Endometrial microvascular endothelial cells (primary cell): ENCODE data around the gene KLHL35. TPM values are rescaled to one million over a fixed set of nuclear protein-coding genes. Genes with fewer than 3 reads are reported as not detected.
"Not testable (repeated sequence)": the region's sequence is repeated elsewhere in the genome, so short reads cannot be mapped to it uniquely, and the experiment has no call there.

Source experiments
- in situ Hi-C: cut with HindIII; loops from 2 replicates; pipeline ENCODE4 v1.10.0; 2017; ENCODE audit warnings: low sequenced_read_pairs, low pct_unique_long_range_greater_than_20kb; ENCODE audit errors: inconsistent ontology term
- total RNA-seq: library from RNA; depleted of rRNA; stranded (reverse); fragments of >200 nt; gene quantifications from one replicate; pipeline ENCODE4 v1.2.3, GENCODE V29; 2015; ENCODE audit errors: inconsistent ontology term

The KLHL35 gene
- total RNA-seq, 1 donor from 2014 or later = not detected

DNA sequence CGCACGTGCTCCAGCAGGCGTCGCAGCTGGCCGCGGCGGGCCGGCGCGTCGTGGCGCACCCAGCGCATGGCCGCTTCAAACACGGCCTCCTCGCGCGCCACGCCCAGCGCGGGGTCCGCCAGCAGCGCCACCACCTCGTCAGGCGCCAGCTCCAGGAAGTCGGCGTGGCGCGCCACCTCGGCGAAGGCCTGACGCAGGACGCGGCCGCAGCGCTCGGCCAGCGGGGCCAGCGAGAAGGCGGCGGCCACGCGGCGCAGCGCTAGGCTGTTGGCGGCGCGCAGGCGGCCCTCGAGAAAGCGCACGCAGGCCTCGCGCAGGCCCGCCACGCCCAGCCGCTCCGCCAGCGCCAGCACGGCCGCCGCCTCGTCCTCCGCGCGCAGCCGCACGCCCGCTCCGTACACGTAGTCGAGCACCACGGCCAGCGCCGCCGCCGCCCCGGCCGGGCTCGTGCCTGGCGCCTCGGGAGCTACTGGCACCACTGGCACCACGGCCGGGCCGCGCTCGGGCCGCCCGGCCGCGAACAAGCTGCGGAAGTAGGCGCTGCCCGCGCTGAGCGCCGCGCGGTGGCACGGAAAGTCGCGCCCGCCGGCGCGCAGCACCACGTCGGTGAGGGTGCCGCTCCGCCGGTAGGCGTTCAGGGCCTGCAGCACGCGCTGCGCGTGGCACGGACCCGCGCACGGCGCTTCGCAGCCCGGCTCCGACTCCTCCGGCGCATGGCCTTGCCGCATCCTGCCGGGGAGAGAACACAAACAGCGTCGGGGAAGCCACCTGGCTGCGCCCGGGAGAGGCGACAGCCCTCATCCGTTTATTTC, 2.9 kb downstream of the KLHL35 start:
- in situ Hi-C loops = no loop called here

- in situ Hi-C loops = no loop called here
Observed at GRCh38 chr11:75429641-75429901, 3.4 kb downstream of the KLHL35 start.

- in situ Hi-C loops = no loop called here
Observed at GRCh38 chr11:75428989-75429640, 3.9 kb downstream of the KLHL35 start.

GRCh38 chr11:75428281-75428724, 4.7 kb downstream of the KLHL35 start:
- in situ Hi-C loops = no loop called here

- in situ Hi-C loops = no loop called here
Observed at GRCh38 chr11:75427181-75427580, 5.8 kb downstream of the KLHL35 start.

- in situ Hi-C loops = no loop called here
Observed at GRCh38 chr11:75426720-75427086, 6.3 kb downstream of the KLHL35 start.

- in situ Hi-C loops = no loop called here
Observed at GRCh38 chr11:75425422-75425821, 7.6 kb downstream of the KLHL35 start.

DNA sequence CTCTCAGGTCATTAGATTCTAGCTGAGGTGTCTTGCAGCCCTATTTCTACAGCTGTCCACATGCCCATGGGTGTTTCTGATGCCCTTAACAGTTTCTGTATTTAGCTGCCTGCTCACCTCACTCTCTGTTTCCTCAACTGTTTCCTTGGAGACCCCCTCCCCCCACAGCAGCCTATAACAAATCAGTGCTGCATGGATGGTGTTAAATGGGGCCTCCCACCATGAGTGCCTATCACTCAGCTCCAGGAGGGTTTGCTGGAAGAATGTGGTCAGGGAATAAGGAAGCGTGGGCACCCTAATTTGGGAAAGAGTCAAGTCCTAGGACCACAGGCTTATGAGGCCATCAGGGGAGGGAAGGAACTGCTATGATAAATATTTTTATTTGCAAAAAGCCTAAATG, 8.6 kb downstream of the KLHL35 start:
- in situ Hi-C loops = no loop called here

DNA sequence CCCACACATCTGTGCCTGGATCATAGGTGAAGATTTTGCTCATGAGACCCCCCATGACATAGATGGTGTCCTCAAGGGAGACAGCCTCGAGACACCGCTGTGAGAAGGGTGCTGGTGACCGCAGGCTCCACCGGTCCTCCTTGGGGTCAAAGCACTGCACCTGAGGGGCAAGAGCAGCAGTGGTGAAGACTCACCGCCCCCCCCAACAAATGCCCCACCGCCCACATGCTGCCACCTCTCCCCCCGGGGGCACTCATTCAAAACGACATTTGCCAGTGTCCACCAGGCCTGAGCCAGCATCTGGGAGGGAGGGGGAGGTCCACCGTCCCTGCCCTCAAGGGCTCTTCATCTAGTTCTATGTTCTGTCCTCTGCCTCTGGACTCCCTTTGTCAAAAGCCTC, 9.3 kb downstream of the KLHL35 start:
- in situ Hi-C loops = no loop called here

DNA sequence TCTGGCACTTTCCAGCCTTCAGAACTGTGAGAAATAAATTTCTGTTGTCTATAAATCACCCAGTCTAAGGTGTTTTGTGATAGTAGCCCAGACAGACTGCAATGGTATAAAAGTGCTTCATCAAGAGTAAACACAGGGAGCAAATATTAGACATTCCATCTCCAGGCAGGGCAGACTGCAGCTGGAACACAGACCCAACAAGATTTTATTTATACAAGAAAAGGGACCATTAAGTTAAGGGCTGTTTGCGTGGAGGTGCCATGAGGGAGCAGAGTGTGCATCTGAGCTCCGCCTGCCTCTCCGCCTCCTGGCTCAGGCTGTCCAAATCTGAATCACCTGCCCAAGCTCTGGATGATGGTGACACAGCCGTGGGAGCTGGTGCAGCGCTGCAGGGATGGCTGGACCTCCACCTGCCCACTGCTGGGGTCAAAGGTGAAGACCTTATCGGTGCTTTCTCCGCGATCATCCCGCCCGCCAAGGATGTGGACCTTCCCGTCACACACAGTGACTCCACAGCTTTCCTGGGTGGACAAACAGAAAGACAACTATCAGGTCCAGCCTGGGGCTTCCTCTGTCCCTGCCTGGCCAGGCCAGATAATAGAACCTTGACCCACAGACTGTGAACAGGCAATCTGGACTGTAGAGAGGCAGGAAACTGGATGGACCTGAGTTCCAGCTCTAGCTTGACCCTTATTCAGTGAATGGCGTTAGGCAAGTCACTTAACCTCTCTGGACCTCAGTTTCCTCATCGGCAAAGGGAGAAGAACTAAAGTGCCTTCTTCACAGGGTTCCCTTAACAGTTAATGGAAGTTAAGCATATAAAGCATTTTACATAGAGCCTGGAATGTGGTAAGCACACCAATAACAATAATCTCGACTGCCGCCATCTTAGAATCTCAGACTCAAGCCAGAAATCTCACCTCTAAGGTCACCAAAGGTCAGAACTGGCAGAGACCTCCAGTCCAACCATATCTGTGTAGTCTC, 10.5 kb downstream of the KLHL35 start:
- in situ Hi-C loops = no loop called here

- in situ Hi-C loops = no loop called here
Observed at GRCh38 chr11:75421902-75422247, 11.1 kb downstream of the KLHL35 start.

DNA sequence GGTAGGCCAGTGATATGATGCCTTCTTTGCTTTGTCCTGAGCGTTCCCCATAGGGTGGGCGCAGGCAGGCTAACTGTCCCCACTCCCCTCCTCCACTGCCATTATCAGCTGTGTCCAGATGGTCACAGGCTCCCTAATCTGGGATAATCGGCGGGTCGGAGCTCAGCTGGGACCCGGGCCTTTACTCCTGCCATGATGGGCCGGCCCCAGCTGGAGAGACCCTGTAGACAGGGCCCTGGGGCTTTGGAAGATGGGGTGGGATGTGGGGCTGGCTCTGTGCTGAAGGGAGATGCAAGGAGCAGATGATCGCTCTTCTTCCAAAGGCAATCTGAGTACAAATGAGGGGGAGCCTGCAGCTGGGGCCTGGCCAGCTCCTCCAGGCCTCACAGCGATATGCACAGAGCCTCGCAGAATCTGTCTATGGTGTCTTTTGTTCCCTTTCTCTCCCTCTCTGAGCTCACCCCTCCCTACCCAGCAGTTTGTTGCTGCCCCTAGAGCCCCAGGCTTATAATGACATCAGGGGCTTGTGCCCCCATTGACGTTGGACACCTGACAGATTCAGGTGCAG, 11.9 kb downstream of the KLHL35 start:
- in situ Hi-C loops = no loop called here

GRCh38 chr11:75420224-75421034, 12.6 kb downstream of the KLHL35 start:
- in situ Hi-C loops = no loop called here

- in situ Hi-C loops = no loop called here
Observed at GRCh38 chr11:75413864-75414263, 19.1 kb downstream of the KLHL35 start.

DNA sequence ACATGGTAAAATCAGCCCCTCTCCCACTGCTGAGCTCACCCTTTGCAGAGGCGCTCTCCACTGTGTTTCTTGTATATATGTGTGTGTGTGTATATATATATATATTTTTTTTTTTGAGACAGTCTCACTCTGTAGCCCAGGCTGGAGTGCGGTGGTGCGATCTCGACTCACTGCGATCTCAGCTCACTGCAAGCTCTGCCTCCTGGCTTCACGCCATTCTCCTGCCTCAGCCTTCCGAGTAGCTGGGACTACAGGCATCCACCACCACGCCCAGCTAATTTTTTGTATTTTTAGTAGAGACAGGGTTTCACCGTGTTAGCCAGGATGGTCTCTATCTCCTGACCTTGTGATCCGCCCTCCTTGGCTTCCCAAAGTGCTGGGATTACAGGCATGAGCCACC, 19.9 kb downstream of the KLHL35 start:
- in situ Hi-C loops = not testable (repeated sequence)

GRCh38 chr11:75409971-75410370, 23.0 kb downstream of the KLHL35 start:
- in situ Hi-C loops = loop anchor here (10.0 kb wide), 1 partner anchor 135 kb away; no protein-coding TSS in a partner anchor

DNA sequence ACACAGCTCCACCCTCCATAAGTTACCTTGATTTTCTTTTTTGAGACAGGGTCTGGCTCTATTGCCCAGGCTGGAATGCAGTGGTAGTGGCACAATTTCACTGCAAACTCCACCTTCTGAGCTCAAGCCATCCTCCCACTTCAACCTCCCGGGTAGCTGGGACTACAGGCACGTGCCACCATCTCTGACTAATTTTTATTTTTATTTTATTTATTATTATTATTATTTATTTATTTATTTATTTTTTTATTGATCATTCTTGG, 24.1 kb downstream of the KLHL35 start:
- in situ Hi-C loops = loop anchor here (10.0 kb wide), 1 partner anchor 134 kb away; no protein-coding TSS in a partner anchor

DNA sequence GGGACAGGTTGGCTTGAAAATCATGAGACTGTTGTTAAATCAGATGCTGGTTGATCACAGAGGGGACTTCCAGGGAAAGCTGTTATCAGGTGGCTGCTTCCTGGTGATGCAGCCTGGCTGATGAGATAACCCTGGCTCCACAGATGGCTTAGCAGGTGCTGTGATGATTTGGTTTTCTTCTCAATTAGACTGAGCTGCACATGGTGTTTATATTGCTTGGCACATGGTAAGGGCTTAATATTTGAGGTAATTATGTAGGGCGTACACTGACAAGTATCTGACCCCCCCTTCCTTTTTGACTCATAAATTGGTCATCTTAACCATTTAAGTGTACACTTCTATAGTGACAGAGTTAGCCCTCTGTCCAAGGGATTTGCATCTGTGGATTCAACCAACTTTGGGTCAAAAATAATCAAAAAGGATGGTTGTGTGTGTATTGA, 26.6 kb downstream of the KLHL35 start:
- in situ Hi-C loops = loop anchor here (10.0 kb wide), 1 partner anchor 132 kb away; no protein-coding TSS in a partner anchor
